NCI-H2196 (cell line): ENCODE data around the gene ZHX3.
"Not testable (repeated sequence)": the region's sequence is repeated elsewhere in the genome, so short reads cannot be mapped to it uniquely, and the experiment has no call there.

ENCODE experiments used
- DNase-seq: peaks from one replicate; lab custom pipeline; 2025; ENCODE audit not compliant: unreplicated experiment; lab: John Stamatoyannopoulos, UW

Gene ZHX3

GRCh38 chr20:41261260-41261659, 56.3 kb downstream of the ZHX3 start:
- no peak for DNase-seq

GRCh38 chr20:41260734-41261220, 56.8 kb downstream of the ZHX3 start:
- no peak for DNase-seq

- no peak for DNase-seq
Measured at GRCh38 chr20:41259309-41259708, 58.2 kb downstream of the ZHX3 start.

- no peak for DNase-seq
Measured at GRCh38 chr20:41258474-41258873, 59.1 kb downstream of the ZHX3 start.

- DNase-seq = no peak
Measured at GRCh38 chr20:41256516-41256915, 61.0 kb downstream of the ZHX3 start.

GRCh38 chr20:41255655-41256054, 61.9 kb downstream of the ZHX3 start:
- DNase-seq = no peak

- DNase-seq = no peak
Measured at GRCh38 chr20:41249411-41250281, 67.9 kb downstream of the ZHX3 start.

- no peak for DNase-seq
Measured at GRCh38 chr20:41248368-41249024, 69.0 kb downstream of the ZHX3 start.

- no peak for DNase-seq
Measured at GRCh38 chr20:41247523-41248367, 69.8 kb downstream of the ZHX3 start.

- no peak for DNase-seq
Measured at GRCh38 chr20:41245086-41245707, 72.3 kb downstream of the ZHX3 start.

GRCh38 chr20:41242807-41243206, 74.7 kb downstream of the ZHX3 start:
- no peak for DNase-seq

GRCh38 chr20:41242352-41242751, 75.2 kb downstream of the ZHX3 start:
- no peak for DNase-seq

- DNase-seq = not testable (repeated sequence)
Measured at GRCh38 chr20:41237233-41237632, 80.3 kb downstream of the ZHX3 start.

- not testable (repeated sequence) for DNase-seq
Measured at GRCh38 chr20:41236818-41237217, 80.7 kb downstream of the ZHX3 start.

GRCh38 chr20:41234546-41234945, 83.0 kb downstream of the ZHX3 start:
- no peak for DNase-seq

- no peak for DNase-seq
Measured at GRCh38 chr20:41234041-41234440, 83.5 kb downstream of the ZHX3 start.

GRCh38 chr20:41232973-41233926, 84.3 kb downstream of the ZHX3 start:
- no peak for DNase-seq

- DNase-seq = no peak
Measured at GRCh38 chr20:41231136-41231535, 86.4 kb downstream of the ZHX3 start.

GRCh38 chr20:41230136-41230535, 87.4 kb downstream of the ZHX3 start:
- no peak for DNase-seq

- DNase-seq = no peak
Measured at GRCh38 chr20:41229259-41229658, 88.3 kb downstream of the ZHX3 start.
